Measurements from ENCODE around the gene ITGAE.

Gene ITGAE

DNA sequence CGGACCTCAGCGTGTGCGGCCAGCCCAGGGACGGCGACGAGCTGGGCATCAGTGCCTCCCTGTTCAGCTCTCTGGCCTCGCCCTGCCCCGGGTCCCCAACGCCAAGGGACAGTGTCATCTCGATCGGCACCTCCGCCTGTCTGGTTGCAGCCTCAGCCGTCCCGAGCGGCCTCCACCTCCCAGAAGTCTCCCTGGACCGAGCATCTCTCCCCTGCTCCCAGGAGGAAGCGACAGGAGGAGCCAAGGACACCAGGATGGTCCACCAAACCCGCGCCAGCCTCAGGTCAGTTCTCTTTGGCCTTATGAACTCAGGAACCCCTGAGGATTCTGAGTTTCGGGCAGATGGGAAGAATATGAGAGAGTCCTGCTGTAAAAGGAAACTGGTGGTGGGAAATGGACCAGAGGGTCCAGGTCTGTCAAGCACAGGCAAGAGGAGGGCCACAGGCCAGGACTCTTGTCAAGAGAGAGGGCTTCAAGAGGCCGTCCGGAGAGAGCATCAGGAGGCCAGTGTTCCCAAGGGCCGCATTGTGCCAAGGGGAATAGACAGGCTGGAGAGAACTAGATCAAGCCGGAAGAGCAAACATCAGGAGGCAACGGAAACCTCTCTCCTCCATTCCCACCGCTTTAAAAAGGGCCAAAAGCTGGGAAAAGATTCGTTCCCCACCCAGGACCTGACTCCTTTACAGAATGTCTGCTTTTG lies 76.5 kb downstream of the ITGAE start:
- Histone ChIP-seq H3K18ac (ENCODE audit: low read depth in 1 of 2, low read length in 2 of 2) (peak overlapping the region; percentile 12 to 71), H2AK5ac (ENCODE audit: low read length, severe bottlenecking) (no peak overlapping the region), H4K8ac (ENCODE audit: low read length) (peak overlapping the region; percentile 61), H2BK15ac (ENCODE audit: low read depth, poor library complexity, severe bottlenecking) (no peak overlapping the region), H2BK12ac (ENCODE audit: low read length in 2 of 2) (peak overlapping the region in 1 of 2 experiments; percentile 6), H2AFZ (ENCODE audit: low read depth, low read length) (peak overlapping the region; percentile 99), H3K27me3 (ENCODE audit: control insufficient read depth in 1 of 2, insufficient read depth in 1 of 2, low read length in 2 of 2) (no peaks in the 10 kb centered on the region), H3K4ac (ENCODE audit: low read depth in 1 of 2, low read length in 2 of 2) (no peak overlapping the region), H3K27ac (ENCODE audit: low read length, poor library complexity, severe bottlenecking) (no peak overlapping the region), H3K4me2 (ENCODE audit: low read length, poor library complexity, severe bottlenecking) (peak overlapping the region; percentile 65), H4K91ac (ENCODE audit: low read length) (peak overlapping the region; percentile 78), H3K9me3 (ENCODE audit: control insufficient read depth, low read length) (no peaks in the 10 kb centered on the region), H3K4me1 (ENCODE audit: control insufficient read depth, insufficient read depth, low read depth, low read length) (peaks cover 18% of the 10 kb centered on the region), H3K23ac (ENCODE audit: low read length in 2 of 2) (peak overlapping the region in 1 of 2 experiments; percentile 98), H3K36me3 (ENCODE audit: control insufficient read depth in 1 of 2, insufficient read depth in 2 of 2, low read depth in 1 of 2, low read length in 2 of 2) (peaks cover 2 to 4% of the 10 kb centered on the region in 2 experiments), H3K4me3 (ENCODE audit: insufficient read depth in 1 of 2, low read depth in 1 of 2, low read length in 2 of 2) (peak overlapping the region; percentile 74 to 85), H2BK5ac (ENCODE audit: low read depth, low read length, poor library complexity, severe bottlenecking) (no peak overlapping the region), H2BK120ac (ENCODE audit: low read depth, low read length) (no peak overlapping the region), H3K14ac (ENCODE audit: low read length in 2 of 2) (peak overlapping the region in 1 of 2 experiments; percentile 77), H3K9ac (ENCODE audit: low read length) (peak overlapping the region; percentile 93), H3K79me1 (replicated peaks; ENCODE audit: low read length, poor library complexity, severe bottlenecking) (peaks cover 31% of the 10 kb centered on the region)
- 17% methylated on average over 27 of the region's 27 CpGs for WGBS
- peak; percentile 24 for DNase-seq

- Histone ChIP-seq H3K4me2 (ENCODE audit: low read length, poor library complexity, severe bottlenecking) (peak within 1 kb of the TSS; percentile 65), H3K23ac (ENCODE audit: low read length in 2 of 2) (peak within 1 kb of the TSS; percentile 93 to 98), H3K14ac (ENCODE audit: low read length in 2 of 2) (peak within 1 kb of the TSS in 1 of 2 experiments; percentile 77), H3K9me3 (ENCODE audit: control insufficient read depth, low read length) (no peaks in the 10 kb centered on the region), H2AK5ac (ENCODE audit: low read length, severe bottlenecking) (no peak within 1 kb of the TSS), H3K27ac (ENCODE audit: low read length, poor library complexity, severe bottlenecking) (peak within 1 kb of the TSS; percentile 63), H3K4me3 (ENCODE audit: insufficient read depth in 1 of 2, low read depth in 1 of 2, low read length in 2 of 2) (peak within 1 kb of the TSS; percentile 74 to 85), H3K4ac (ENCODE audit: low read depth in 1 of 2, low read length in 2 of 2) (peak within 1 kb of the TSS in 1 of 2 experiments; percentile 68), H2AFZ (ENCODE audit: low read depth, low read length) (peak within 1 kb of the TSS; percentile 99), H4K91ac (ENCODE audit: low read length) (peak within 1 kb of the TSS; percentile 98), H4K8ac (ENCODE audit: low read length) (peak within 1 kb of the TSS; percentile 100), H3K36me3 (ENCODE audit: control insufficient read depth in 1 of 2, insufficient read depth in 2 of 2, low read depth in 1 of 2, low read length in 2 of 2) (peaks cover 2 to 10% of the 10 kb centered on the region in 2 experiments), H3K27me3 (ENCODE audit: control insufficient read depth in 1 of 2, insufficient read depth in 1 of 2, low read length in 2 of 2) (no peaks in the 10 kb centered on the region), H2BK12ac (ENCODE audit: low read length in 2 of 2) (peak within 1 kb of the TSS in 1 of 2 experiments; percentile 15), H2BK5ac (ENCODE audit: low read depth, low read length, poor library complexity, severe bottlenecking) (peak within 1 kb of the TSS; percentile 21), H3K4me1 (ENCODE audit: control insufficient read depth, insufficient read depth, low read depth, low read length) (peaks cover 18% of the 10 kb centered on the region), H3K9ac (ENCODE audit: low read length) (peak within 1 kb of the TSS; percentile 93), H3K79me1 (replicated peaks; ENCODE audit: low read length, poor library complexity, severe bottlenecking) (peaks cover 29% of the 10 kb centered on the region), H2BK15ac (ENCODE audit: low read depth, poor library complexity, severe bottlenecking) (peak within 1 kb of the TSS; percentile 77), H2BK120ac (ENCODE audit: low read depth, low read length) (no peak within 1 kb of the TSS), H3K18ac (ENCODE audit: low read depth in 1 of 2, low read length in 2 of 2) (peak within 1 kb of the TSS; percentile 71 to 98)
- peak; percentile 88 for DNase-seq
- WGBS = under 1% methylated on average over 90 of the region's 98 CpGs
These were observed 77.2 kb downstream of the ITGAE start, which contains the start of gene HASPIN for GRCh38 chr17:3723556-3724377. HASPIN (plus strand) TSS chr17:3723903; CDS start chr17:3723936, 33 bp downstream.

- Histone ChIP-seq H3K23ac (ENCODE audit: low read length in 2 of 2) (peak overlapping the region in 1 of 2 experiments; percentile 2), H2BK15ac (ENCODE audit: low read depth, poor library complexity, severe bottlenecking) (peak overlapping the region; percentile 77), H4K91ac (ENCODE audit: low read length) (peak overlapping the region; percentile 98), H2BK12ac (ENCODE audit: low read length in 2 of 2) (no peak overlapping the region), H3K9me3 (ENCODE audit: control insufficient read depth, low read length) (no peaks in the 10 kb centered on the region), H2AK5ac (ENCODE audit: low read length, severe bottlenecking) (no peak overlapping the region), H3K79me1 (replicated peaks; ENCODE audit: low read length, poor library complexity, severe bottlenecking) (peaks cover 31% of the 10 kb centered on the region), H2AFZ (ENCODE audit: low read depth, low read length) (no peak overlapping the region), H4K8ac (ENCODE audit: low read length) (peak overlapping the region; percentile 100), H3K27me3 (ENCODE audit: control insufficient read depth in 1 of 2, insufficient read depth in 1 of 2, low read length in 2 of 2) (no peaks in the 10 kb centered on the region), H3K27ac (ENCODE audit: low read length, poor library complexity, severe bottlenecking) (peak overlapping the region; percentile 63), H3K4me3 (ENCODE audit: insufficient read depth in 1 of 2, low read depth in 1 of 2, low read length in 2 of 2) (peak overlapping the region; percentile 74 to 85), H2BK5ac (ENCODE audit: low read depth, low read length, poor library complexity, severe bottlenecking) (peak overlapping the region; percentile 21), H2BK120ac (ENCODE audit: low read depth, low read length) (no peak overlapping the region), H3K14ac (ENCODE audit: low read length in 2 of 2) (peak overlapping the region in 1 of 2 experiments; percentile 2), H3K4me2 (ENCODE audit: low read length, poor library complexity, severe bottlenecking) (peak overlapping the region; percentile 56), H3K18ac (ENCODE audit: low read depth in 1 of 2, low read length in 2 of 2) (peak overlapping the region; percentile 23 to 98), H3K4ac (ENCODE audit: low read depth in 1 of 2, low read length in 2 of 2) (peak overlapping the region in 1 of 2 experiments; percentile 68), H3K4me1 (ENCODE audit: control insufficient read depth, insufficient read depth, low read depth, low read length) (peaks cover 18% of the 10 kb centered on the region), H3K9ac (ENCODE audit: low read length) (peak overlapping the region; percentile 93), H3K36me3 (ENCODE audit: control insufficient read depth in 1 of 2, insufficient read depth in 2 of 2, low read depth in 1 of 2, low read length in 2 of 2) (peaks cover 5 to 16% of the 10 kb centered on the region in 2 experiments)
- no peak for DNase-seq
- 4% methylated on average over 13 of the region's 13 CpGs for WGBS
These were observed 77.8 kb downstream of the ITGAE start for GRCh38 chr17:3723188-3723555.

- Histone ChIP-seq H2BK120ac (ENCODE audit: low read depth, low read length) (no peak overlapping the region), H3K23ac (ENCODE audit: low read length in 2 of 2) (no peak overlapping the region), H4K8ac (ENCODE audit: low read length) (no peak overlapping the region), H3K4me2 (ENCODE audit: low read length, poor library complexity, severe bottlenecking) (peak overlapping the region; percentile 56), H2BK15ac (ENCODE audit: low read depth, poor library complexity, severe bottlenecking) (no peak overlapping the region), H2BK5ac (ENCODE audit: low read depth, low read length, poor library complexity, severe bottlenecking) (no peak overlapping the region), H3K9ac (ENCODE audit: low read length) (peak overlapping the region; percentile 93), H2BK12ac (ENCODE audit: low read length in 2 of 2) (peak overlapping the region in 1 of 2 experiments; percentile 15), H2AK5ac (ENCODE audit: low read length, severe bottlenecking) (no peak overlapping the region), H2AFZ (ENCODE audit: low read depth, low read length) (no peak overlapping the region), H3K79me1 (replicated peaks; ENCODE audit: low read length, poor library complexity, severe bottlenecking) (peaks cover 31% of the 10 kb centered on the region), H3K4me3 (ENCODE audit: insufficient read depth in 1 of 2, low read depth in 1 of 2, low read length in 2 of 2) (peak overlapping the region in 1 of 2 experiments; percentile 85), H4K91ac (ENCODE audit: low read length) (no peak overlapping the region), H3K4me1 (ENCODE audit: control insufficient read depth, insufficient read depth, low read depth, low read length) (peaks cover 18% of the 10 kb centered on the region), H3K9me3 (ENCODE audit: control insufficient read depth, low read length) (no peaks in the 10 kb centered on the region), H3K36me3 (ENCODE audit: control insufficient read depth in 1 of 2, insufficient read depth in 2 of 2, low read depth in 1 of 2, low read length in 2 of 2) (peaks cover 6 to 20% of the 10 kb centered on the region in 2 experiments), H3K27me3 (ENCODE audit: control insufficient read depth in 1 of 2, insufficient read depth in 1 of 2, low read length in 2 of 2) (no peaks in the 10 kb centered on the region), H3K18ac (ENCODE audit: low read depth in 1 of 2, low read length in 2 of 2) (no peak overlapping the region), H3K27ac (ENCODE audit: low read length, poor library complexity, severe bottlenecking) (peak overlapping the region; percentile 63), H3K4ac (ENCODE audit: low read depth in 1 of 2, low read length in 2 of 2) (peak overlapping the region in 1 of 2 experiments; percentile 68), H3K14ac (ENCODE audit: low read length in 2 of 2) (no peak overlapping the region)
- WGBS = 63% methylated on average over 6 of the region's 6 CpGs
- peak; percentile 17 for DNase-seq
These were observed 78.3 kb downstream of the ITGAE start for GRCh38 chr17:3722716-3723115.

Data from mesenchymal stem cell (in vitro differentiated cells and primary cell).